Measurements from ENCODE around the gene HERC2. TPM values are rescaled to one million over a fixed set of nuclear protein-coding genes. Genes with fewer than 3 reads are reported as not detected.
A peak's percentile ranks its signal among the peaks of the same experiment; 100 is the strongest.

HERC2 gene
- total and polyA plus RNA-seq, 12 donors: 24.9 to 63.0 (median 52.1) TPM

- DNase-seq: peak in 2 of 7 donors; percentile 12 to 21
- Histone ChIP-seq H3K27me3 (peaks cover 10% of the 10 kb centered on the region), H3K9me3 (replicated peaks in 1 of 3) (no peaks in the 10 kb centered on the region), H3K4me1 (replicated peaks in 1 of 2) (peaks cover 21 to 22% of the 10 kb centered on the region in 2 donors), H3K4me3 (no peak overlapping the region), H3K36me3 (replicated peaks in 1 of 2) (no peaks in the 10 kb centered on the region), H3K27ac (no peak overlapping the region)
- TF ChIP-seq, protein P1, sequence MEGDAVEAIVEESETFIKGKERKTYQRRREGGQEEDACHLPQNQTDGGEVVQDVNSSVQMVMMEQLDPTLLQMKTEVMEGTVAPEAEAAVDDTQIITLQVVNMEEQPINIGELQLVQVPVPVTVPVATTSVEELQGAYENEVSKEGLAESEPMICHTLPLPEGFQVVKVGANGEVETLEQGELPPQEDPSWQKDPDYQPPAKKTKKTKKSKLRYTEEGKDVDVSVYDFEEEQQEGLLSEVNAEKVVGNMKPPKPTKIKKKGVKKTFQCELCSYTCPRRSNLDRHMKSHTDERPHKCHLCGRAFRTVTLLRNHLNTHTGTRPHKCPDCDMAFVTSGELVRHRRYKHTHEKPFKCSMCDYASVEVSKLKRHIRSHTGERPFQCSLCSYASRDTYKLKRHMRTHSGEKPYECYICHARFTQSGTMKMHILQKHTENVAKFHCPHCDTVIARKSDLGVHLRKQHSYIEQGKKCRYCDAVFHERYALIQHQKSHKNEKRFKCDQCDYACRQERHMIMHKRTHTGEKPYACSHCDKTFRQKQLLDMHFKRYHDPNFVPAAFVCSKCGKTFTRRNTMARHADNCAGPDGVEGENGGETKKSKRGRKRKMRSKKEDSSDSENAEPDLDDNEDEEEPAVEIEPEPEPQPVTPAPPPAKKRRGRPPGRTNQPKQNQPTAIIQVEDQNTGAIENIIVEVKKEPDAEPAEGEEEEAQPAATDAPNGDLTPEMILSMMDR (IDR thresholded peaks at IDR 0.05): no peak
- TF ChIP-seq POLR2A (IDR thresholded peaks at IDR 0.05): no peak
- WGBS, 4 donors: 89 to 92% (median 92%) methylated on average over 10 of the region's 10 CpGs
- intact Hi-C loops (cut with DNase I): no loop called here
Measured at GRCh38 chr15:28103831-28104230, 218.1 kb downstream of the HERC2 start.

DNA sequence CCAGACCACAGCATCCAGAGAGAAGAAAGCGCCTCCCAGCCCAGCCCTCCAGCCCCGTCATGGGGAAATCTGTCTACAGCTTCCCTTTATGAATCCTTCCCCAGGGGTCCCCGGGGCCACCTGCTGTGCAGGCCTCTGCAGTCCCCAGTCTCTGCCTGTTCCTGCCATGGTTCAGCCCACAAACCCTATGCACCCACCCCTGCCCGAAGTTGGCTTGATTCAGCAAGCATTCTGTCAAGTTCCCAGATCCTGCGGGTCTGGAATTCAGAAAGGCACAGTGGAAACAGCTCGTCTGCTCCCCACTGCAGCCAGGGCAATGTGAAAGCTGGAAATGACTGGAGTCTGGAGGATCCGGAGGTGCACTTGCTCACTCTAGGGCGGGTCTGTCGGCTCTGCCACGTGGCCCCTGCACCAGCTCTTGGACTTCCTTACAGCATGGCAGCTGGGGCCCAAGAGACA is 220.0 kb downstream of the HERC2 start:
- H3K4me1 ChIP-seq (replicated peaks in 1 of 2): peaks cover 17% of the 10 kb centered on the region in 2 donors
- H3K4me3 ChIP-seq: no peak overlapping the region
- no peaks in the 10 kb centered on the region for H3K36me3 ChIP-seq (replicated peaks in 1 of 2)
- intact Hi-C loops (cut with DNase I): no loop called here
- no peak overlapping the region for H3K27ac ChIP-seq
- TF ChIP-seq POLR2A (IDR thresholded peaks at IDR 0.05): no peak
- TF ChIP-seq, protein P1 (IDR thresholded peaks at IDR 0.05): no peak
- H3K27me3 ChIP-seq: peaks cover 16% of the 10 kb centered on the region
- 81 to 93% (median 85%) methylated on average over 4 to 10 of the region's 10 CpGs for WGBS, 4 donors
- H3K9me3 ChIP-seq (replicated peaks in 1 of 3): no peaks in the 10 kb centered on the region
- DNase-seq: peak in 1 of 7 donors; percentile 35

DNA sequence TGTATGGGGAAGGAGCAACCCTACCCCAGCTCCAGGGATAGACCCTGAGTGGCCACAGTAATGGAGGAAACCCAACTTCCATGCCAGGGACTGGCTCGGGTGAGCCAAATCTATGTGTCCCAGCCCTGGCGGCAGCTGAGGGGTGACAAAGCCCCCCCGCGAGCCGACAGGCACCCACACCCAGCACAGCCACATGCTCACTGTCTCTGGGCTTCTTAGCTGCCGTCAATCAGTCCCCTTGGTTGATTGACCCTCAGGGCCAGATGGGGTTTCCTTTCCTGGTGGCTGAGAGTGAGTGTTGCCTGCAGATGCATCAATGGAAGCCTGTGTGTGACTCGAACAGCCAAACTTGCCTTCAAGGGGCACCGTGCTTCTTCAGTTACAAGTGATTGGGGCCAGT is 220.8 kb downstream of the HERC2 start:
- 77 to 93% (median 82%) methylated on average over 2 to 8 of the region's 8 CpGs for WGBS, 4 donors
- Histone ChIP-seq H3K27me3 (peaks cover 11% of the 10 kb centered on the region), H3K4me1 (replicated peaks in 1 of 2) (peaks cover 17 to 18% of the 10 kb centered on the region in 2 donors), H3K36me3 (replicated peaks in 1 of 2) (no peaks in the 10 kb centered on the region), H3K9me3 (replicated peaks in 1 of 3) (no peaks in the 10 kb centered on the region), H3K27ac (no peak overlapping the region), H3K4me3 (no peak overlapping the region)
- DNase-seq: peak in 2 of 7 donors; percentile 13 to 15
- no peak for TF ChIP-seq POLR2A (IDR thresholded peaks at IDR 0.05)
- TF ChIP-seq, protein P1 (IDR thresholded peaks at IDR 0.05): no peak
- intact Hi-C loops (cut with DNase I): no loop called here

GRCh38 chr15:28100516-28101195 is 221.3 kb downstream of the HERC2 start:
- Histone ChIP-seq H3K4me1 (replicated peaks in 1 of 2) (peaks cover 20 to 23% of the 10 kb centered on the region in 2 donors), H3K27ac (no peak overlapping the region), H3K4me3 (no peak overlapping the region), H3K36me3 (replicated peaks in 1 of 2) (no peaks in the 10 kb centered on the region), H3K9me3 (replicated peaks in 1 of 3) (no peaks in the 10 kb centered on the region), H3K27me3 (peaks cover 11% of the 10 kb centered on the region)
- peak in 2 of 7 donors; percentile 11 to 39 for DNase-seq
- intact Hi-C loops (cut with DNase I): no loop called here
- TF ChIP-seq POLR2A (IDR thresholded peaks at IDR 0.05): no peak
- WGBS, 4 donors: 85 to 99% (median 90%) methylated on average over 15 to 20 of the region's 20 CpGs
